Forelimb muscle (tissue), 1 donor: ENCODE data around the gene PIEZO1. TPM values are rescaled to one million over a fixed set of nuclear protein-coding genes. Genes with fewer than 3 reads are reported as not detected.

ENCODE experiments used
- DNase-seq: peaks from one replicate; pipeline ENCODE4 v3.0.0-alpha.2; 2013; ENCODE audit warnings: low read depth
- polyA plus RNA-seq: library from polyadenylated mRNA; unstranded; fragments of 120-200 nt; gene quantifications from one replicate; pipeline ENCODE4 v1.2.1, GENCODE V29; 2013; ENCODE audit not compliant: insufficient read length

PIEZO1 gene
- polyA plus RNA-seq, 1 donor = 52.2 TPM

GRCh38 chr16:88721815-88722755 lies 62.9 kb downstream of the PIEZO1 start:
- no peak for DNase-seq

GRCh38 chr16:88721236-88721635 lies 63.8 kb downstream of the PIEZO1 start:
- DNase-seq = no peak

- DNase-seq = no peak
These were observed 64.5 kb downstream of the PIEZO1 start for GRCh38 chr16:88720396-88720970.

- DNase-seq = no peak
These were observed 65.1 kb downstream of the PIEZO1 start for GRCh38 chr16:88719933-88720296.

DNA sequence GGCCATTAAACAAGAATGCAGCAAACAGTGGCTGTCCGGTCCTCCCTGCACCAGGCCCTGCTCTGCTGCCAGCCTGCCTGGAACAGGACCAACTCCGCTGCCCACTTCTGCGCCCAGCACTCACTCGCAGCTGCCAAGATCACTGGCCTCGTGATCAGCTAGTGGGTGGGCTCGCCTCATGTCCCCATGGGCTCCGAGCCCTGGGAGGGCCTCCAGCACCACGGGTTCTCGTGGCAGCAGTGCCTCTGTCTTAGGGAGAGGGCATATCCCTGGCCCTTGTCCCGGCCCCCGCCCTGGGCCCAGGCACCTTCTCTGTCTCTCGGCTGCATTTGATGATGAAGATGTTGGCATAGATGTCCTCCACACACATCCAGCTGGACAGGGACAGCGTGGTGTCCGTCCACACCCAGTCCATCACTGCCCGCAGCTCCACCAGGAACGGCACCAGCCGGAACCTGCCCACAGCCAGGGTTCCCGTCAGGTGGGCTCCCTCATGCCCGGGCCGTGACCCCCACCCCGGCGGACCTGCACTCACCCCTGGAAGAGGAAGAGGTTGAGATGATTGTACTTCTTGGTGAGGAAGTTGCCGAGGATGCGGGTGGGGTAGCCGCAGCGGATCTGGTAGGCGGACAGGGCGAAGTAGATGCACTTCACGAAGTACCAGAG lies 65.6 kb downstream of the PIEZO1 start:
- DNase-seq = no peak

DNA sequence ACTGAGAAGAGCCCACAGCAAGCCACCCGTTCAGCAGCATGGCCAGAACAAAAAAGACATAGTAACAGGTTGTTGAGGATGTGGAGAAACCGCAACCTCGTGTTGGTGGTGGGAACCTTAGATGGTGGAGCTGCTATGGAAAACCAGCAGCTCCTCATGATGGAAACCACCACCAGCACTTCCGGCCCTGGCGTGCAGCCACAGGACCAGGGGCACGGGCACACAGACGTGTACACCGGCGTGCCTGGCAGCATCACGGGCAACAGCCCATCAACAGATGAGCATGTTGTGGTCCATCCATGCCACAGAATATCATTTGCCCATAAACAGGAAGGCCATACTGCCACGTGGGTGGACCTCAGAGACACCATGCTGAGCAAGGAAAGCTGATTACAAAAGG lies 66.8 kb downstream of the PIEZO1 start:
- DNase-seq = no peak

DNA sequence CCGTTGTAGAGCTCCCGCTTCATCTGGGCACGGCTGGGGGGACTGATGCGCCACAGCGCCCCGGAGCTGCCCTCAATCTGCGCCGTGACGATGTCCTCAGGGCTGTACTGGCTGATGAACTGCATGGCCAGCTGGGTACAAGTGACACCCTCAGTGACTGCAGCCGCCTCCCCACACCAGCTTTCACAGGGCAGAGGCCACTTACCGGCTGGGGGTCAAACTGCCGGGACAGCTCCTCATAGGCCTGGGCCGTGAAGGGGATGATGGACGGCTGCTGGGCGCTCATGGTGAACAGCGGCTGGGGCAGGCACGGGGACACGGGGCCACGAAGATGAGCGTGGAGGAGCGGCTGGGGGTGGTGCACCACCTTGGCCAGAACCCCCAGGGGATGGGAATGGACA lies 68.4 kb downstream of the PIEZO1 start:
- no peak for DNase-seq

- no peak for DNase-seq
These were observed 68.8 kb downstream of the PIEZO1 start for GRCh38 chr16:88716201-88716600.

DNA sequence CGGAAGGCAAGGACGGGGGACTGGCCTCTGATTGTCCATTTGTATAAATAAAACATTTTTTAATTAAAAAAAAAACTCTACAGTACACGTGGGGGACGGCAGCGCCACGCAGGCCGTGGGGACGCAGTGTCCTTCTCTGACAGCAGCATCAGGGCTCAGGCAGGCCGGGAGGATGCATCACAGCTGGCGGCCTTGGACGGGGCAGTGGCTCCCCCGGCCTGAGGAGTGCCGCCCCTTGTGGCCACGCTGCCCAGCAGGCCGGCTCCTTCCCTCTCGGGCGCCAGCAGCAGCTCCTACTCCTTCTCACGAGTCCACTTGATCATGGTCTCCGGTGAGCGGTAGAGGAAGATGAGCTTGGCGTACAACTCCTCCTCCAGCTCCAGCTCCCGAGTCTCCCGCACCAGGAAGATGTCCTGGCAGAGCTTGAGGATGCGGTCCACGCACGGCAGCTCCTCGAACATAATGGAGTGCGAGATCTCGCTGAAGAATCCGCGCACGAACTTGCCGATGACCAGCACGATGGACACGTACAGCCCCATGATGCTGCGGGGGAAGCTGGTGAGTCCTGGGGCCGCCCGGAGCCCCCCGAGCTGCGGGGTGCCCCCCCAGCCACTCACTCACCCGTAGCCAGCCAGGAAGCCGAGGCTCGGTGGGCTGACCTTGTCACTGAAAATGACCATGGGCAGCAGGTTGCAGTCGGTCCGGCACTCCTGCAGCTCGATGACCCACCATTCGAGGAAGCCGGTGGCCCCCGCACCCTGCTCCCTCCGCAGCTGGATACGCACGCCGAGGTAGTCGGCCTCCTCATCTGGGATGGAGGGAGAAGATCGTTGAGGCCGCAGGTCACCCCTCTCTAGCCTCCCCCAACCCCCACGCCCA lies 69.5 kb downstream of the PIEZO1 start:
- no peak for DNase-seq

DNA sequence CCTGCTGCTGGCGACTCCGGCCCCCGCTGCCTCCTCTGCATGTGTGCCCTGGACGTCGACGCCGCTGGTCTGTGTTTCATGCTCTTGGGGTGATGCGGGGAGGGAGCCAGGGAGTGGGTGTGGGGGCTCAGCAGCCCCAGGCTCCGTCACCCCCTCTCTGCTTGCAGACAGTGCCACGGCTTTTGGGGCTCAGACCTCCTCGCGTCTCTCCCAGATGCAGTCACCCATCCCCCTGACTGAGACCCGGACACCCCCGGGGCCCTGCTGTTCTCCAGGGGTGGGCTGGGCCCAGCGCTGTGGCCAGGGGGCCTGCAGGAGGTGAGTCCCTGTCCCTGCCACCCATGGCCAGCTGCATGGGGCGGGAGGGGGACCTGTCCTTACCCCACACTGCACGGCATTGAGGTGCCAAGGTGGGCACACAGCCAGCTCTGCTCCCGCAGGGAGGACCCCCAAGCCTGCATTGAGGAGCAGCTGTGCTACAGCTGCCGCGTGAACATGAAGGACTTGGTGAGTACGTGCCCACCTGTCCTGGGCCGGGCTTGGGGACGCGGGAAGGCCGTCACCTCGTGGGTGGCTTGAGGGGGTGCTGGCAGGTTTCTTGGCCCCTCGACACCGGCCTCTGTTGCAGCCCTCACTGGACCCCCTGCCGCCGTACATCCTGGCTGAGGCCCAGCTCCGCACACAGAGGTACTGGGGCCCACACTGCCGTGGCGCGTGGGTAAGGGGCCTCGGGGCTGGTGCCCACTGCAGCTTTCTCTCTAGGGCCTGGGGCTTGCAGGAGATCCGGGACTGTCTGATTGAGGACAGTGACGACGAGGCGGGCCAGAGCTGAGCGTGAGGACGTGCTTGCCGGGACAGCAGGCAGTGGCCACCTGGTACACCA lies 70.4 kb downstream of the PIEZO1 start:
- DNase-seq = no peak

GRCh38 chr16:88713568-88714419 lies 71.2 kb downstream of the PIEZO1 start:
- DNase-seq = no peak

DNA sequence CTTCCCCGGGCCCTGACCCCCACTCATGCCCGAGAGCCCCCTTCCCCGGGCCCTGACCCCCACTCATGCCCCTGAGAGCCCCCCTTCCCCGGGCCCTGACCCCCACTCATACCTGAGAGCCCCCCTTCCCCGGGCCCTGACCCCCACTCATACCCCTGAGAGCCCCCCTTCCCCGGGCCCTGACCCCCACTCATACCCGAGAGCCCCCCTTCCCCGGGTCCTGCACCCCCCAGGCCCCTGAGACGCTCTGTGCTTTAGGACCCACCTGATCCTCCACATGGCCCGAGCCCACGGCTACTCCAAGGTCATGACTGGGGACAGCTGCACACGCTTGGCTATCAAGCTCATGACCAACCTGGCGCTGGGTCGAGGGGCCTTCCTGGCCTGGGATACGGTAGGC lies 72.0 kb downstream of the PIEZO1 start:
- no peak for DNase-seq

- no peak for DNase-seq
These were observed 72.5 kb downstream of the PIEZO1 start for GRCh38 chr16:88712362-88712979.

GRCh38 chr16:88711750-88712340 lies 73.2 kb downstream of the PIEZO1 start:
- no peak for DNase-seq

GRCh38 chr16:88710556-88710955 lies 74.5 kb downstream of the PIEZO1 start:
- DNase-seq = no peak

DNA sequence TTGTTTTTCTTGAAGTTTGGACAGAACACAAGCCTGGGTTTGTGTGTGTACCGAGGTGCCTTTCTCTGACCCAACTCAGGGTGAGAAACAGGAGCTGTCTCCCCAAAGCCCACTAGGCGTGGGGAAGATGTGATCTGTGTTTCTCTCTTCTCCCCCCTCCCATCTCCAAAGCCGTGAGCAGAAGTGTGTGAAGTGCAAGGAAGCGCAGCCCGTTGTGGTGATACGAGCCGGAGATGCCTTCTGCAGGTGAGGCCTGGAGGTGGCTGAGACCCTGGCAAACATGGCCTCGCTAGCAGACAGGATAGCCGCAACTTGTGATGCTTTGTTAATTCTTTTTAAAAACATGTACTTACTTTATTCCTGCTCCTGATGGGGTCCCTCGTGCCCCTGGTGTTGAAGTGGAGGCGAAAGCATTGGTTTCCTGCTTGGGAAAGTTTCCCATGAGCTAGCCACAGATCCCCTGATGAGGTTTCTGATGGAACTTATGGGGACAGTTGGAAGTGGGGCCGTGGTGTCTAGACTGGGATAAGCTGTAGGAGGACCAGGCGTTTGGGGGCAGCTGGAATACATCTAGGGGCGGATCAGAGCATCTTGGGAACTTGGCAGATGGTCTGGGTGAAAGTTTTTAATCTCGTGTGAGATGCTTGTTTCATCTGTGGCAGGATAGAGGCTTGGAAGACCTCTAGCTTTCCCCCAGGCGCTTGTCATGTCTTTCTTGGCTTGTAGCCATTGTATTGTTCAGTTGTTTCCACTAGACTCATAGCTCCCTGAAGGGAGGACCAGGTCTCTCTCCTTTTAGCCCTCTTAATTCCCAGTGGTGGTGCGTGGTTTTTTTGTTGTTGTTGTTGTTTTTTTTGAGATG lies 77.8 kb downstream of the PIEZO1 start:
- DNase-seq = no peak

- DNase-seq = peak; percentile 71
These were observed 78.6 kb downstream of the PIEZO1 start, which contains the start of the genes CTU2 and RNF166 for GRCh38 chr16:88706229-88706964. Gene CTU2 (plus strand): TSS chr16:88706503. CDS start chr16:88706531, 28 bp downstream. Gene RNF166 (minus strand): TSS chr16:88706408. CDS start chr16:88706325, 83 bp downstream.
